Liver (tissue), 9 donors: Measurements from ENCODE around the gene CACNG4. TPM values are rescaled to one million over a fixed set of nuclear protein-coding genes. Genes with fewer than 3 reads are reported as not detected.

Source experiments
- DNase-seq: peaks from one replicate; pipeline ENCODE4 v3.0.0-alpha.2; 2017; ENCODE audit warnings: low spot score
- H3K27ac ChIP-seq, 2 donors: one replicate each; pipeline ENCODE4 v1.7.0; 2013; ENCODE audit warnings: inconsistent platforms in 2 of 2, low read length in 2 of 2, control low read depth in 1 of 2, low read depth in 1 of 2, mild to moderate bottlenecking in 1 of 2
- H3K27me3 ChIP-seq, 4 donors: one replicate each; pipeline versions ENCODE4 v1.6.1 to v1.7.0; 2013; ENCODE audit warnings: low read length in 3 of 4, inconsistent platforms in 1 of 4, mild to moderate bottlenecking in 1 of 4, moderate library complexity in 1 of 4; ENCODE audit not compliant: control insufficient read depth in 4 of 4, insufficient read depth in 4 of 4
- H3K36me3 ChIP-seq, 4 donors: one replicate each; pipeline versions ENCODE4 v1.6.1 to v1.7.0; 2013; ENCODE audit warnings: low read length in 3 of 4, mild to moderate bottlenecking in 3 of 4, low read depth in 1 of 4, moderate library complexity in 1 of 4; ENCODE audit not compliant: control insufficient read depth in 4 of 4, insufficient read depth in 3 of 4
- H3K4me1 ChIP-seq, 4 donors: one replicate each; pipeline versions ENCODE4 v1.6.1 to v1.7.0; 2013; ENCODE audit warnings: low read length in 3 of 4, mild to moderate bottlenecking in 3 of 4, moderate library complexity in 1 of 4; ENCODE audit not compliant: control insufficient read depth in 4 of 4, insufficient read depth in 4 of 4
- H3K4me3 ChIP-seq, 3 donors: one replicate each; pipeline versions ENCODE4 v1.6.1 to v1.7.0; 2013; ENCODE audit warnings: low read length in 3 of 3, control low read depth in 1 of 3, low read depth in 1 of 3, mild to moderate bottlenecking in 1 of 3
- H3K9ac ChIP-seq, 2 donors: one replicate each; pipeline ENCODE4 v1.7.0; 2013; ENCODE audit warnings: low read length in 2 of 2, mild to moderate bottlenecking in 2 of 2, moderate library complexity in 2 of 2, control low read depth in 1 of 2, low read depth in 1 of 2
- H3K9me3 ChIP-seq, 4 donors: one replicate each; pipeline versions ENCODE4 v1.6.1 to v1.7.0; 2013; ENCODE audit warnings: low read length in 3 of 4; ENCODE audit not compliant: control insufficient read depth in 4 of 4
- EGR1 ChIP-seq, 2 donors: IDR thresholded peaks; 2 replicates each; pipeline ENCODE4 v1.6.1; 2016 to 2018; ENCODE audit warnings: antibody characterized with exemption in 2 of 2, low read depth in 2 of 2
- FOXA1 ChIP-seq: IDR thresholded peaks from 2 replicates; pipeline ENCODE4 v1.6.1; 2016; ENCODE audit warnings: antibody characterized with exemption
- FOXA2 ChIP-seq: IDR thresholded peaks from 2 replicates; pipeline ENCODE4 v1.6.1; 2016; ENCODE audit warnings: antibody characterized with exemption
- GABPA ChIP-seq, 2 donors: IDR thresholded peaks in 1 of 2; conservative IDR thresholded peaks in 1 of 2; 2 replicates each; pipeline ENCODE4 v1.6.1; 2016; ENCODE audit warnings: antibody characterized with exemption in 2 of 2, mild to moderate bottlenecking in 1 of 2, moderate library complexity in 1 of 2
- HNF4A ChIP-seq, 2 donors: conservative IDR thresholded peaks; 2 replicates each; pipeline ENCODE4 v1.6.1; 2016; ENCODE audit warnings: antibody characterized with exemption in 2 of 2, mild to moderate bottlenecking in 2 of 2
- HNF4G ChIP-seq: IDR thresholded peaks from 2 replicates; pipeline ENCODE4 v1.6.1; 2016; ENCODE audit warnings: antibody characterized with exemption
- JUND ChIP-seq, 2 donors: IDR thresholded peaks; 2 replicates each; pipeline ENCODE4 v1.6.1; 2016; ENCODE audit warnings: antibody characterized with exemption in 2 of 2
- NR2F2 ChIP-seq: IDR thresholded peaks from 2 replicates; pipeline ENCODE4 v1.6.1; 2016; ENCODE audit warnings: antibody characterized with exemption
- RAD21 ChIP-seq, 2 donors: IDR thresholded peaks; 2 replicates each; pipeline ENCODE4 v1.6.1; 2016; ENCODE audit warnings: antibody characterized with exemption in 2 of 2, mild to moderate bottlenecking in 2 of 2
- RXRA ChIP-seq, 2 donors: IDR thresholded peaks; 2 replicates each; pipeline ENCODE4 v1.6.1; 2017 to 2018; ENCODE audit warnings: antibody characterized with exemption in 2 of 2, mild to moderate bottlenecking in 1 of 2
- SP1 ChIP-seq: IDR thresholded peaks from 2 replicates; pipeline ENCODE4 v1.6.1; 2018; ENCODE audit warnings: antibody characterized with exemption, mild to moderate bottlenecking
- TAF1 ChIP-seq: conservative IDR thresholded peaks from 2 replicates; pipeline ENCODE4 v1.6.1; 2016; ENCODE audit warnings: antibody characterized with exemption, mild to moderate bottlenecking
- YY1 ChIP-seq: IDR thresholded peaks from 2 replicates; pipeline ENCODE4 v1.6.1; 2016; ENCODE audit warnings: antibody characterized with exemption, mild to moderate bottlenecking
- WGBS: extraction: QIAGEN DNeasy Blood & Tissue Kit; methylation state at CpG from one replicate; pipeline ENCODE4 v1.1.7; 2013; 5-methylcytosine and 5-hydroxymethylcytosine counted together
- polyA plus RNA-seq, 2 donors: library from polyadenylated mRNA; stranded (reverse) in 1 of 2; unstranded in 1 of 2; fragments of 200-250 nt in 1 of 2; fragments of >200 nt in 1 of 2; fragmentation: Nextera tagmentation in 1 of 2; extraction: Ambion mirVana in 1 of 2; gene quantifications; one replicate each; pipeline versions ENCODE4 v1.2.1 to v1.2.3, GENCODE V29; 2013 to 2015
- total RNA-seq, 2 donors: library from RNA; depleted of rRNA; stranded (reverse); fragments of >200 nt; gene quantifications; one replicate each; pipeline ENCODE4 v1.2.3, GENCODE V29; 2014
- TF ChIP-seq, protein P1 (sequence below): IDR thresholded peaks from 2 replicates; pipeline ENCODE4 v1.6.1; 2016; ENCODE audit warnings: antibody characterized with exemption
- TF ChIP-seq, protein P2 (sequence below): fragments of 150-350 bp; IDR thresholded peaks from 2 replicates; pipeline ENCODE4 v1.5.1; 2017; ENCODE audit warnings: improper control_type of control experiment, low read depth, low read length; ENCODE audit not compliant: missing input control
- TF ChIP-seq, protein P3 (sequence below): IDR thresholded peaks from 2 replicates; pipeline ENCODE4 v1.6.1; 2016; ENCODE audit warnings: antibody characterized with exemption
- donor health status: healthy.
- donor health status: healthy.
- donor health status: healthy.
- donor health status: healthy.
- donor health status: healthy.

CACNG4 gene
- total and polyA plus RNA-seq, 4 donors: 0.02 to 0.09 (median 0.08) TPM; not detected in 1

DNA sequence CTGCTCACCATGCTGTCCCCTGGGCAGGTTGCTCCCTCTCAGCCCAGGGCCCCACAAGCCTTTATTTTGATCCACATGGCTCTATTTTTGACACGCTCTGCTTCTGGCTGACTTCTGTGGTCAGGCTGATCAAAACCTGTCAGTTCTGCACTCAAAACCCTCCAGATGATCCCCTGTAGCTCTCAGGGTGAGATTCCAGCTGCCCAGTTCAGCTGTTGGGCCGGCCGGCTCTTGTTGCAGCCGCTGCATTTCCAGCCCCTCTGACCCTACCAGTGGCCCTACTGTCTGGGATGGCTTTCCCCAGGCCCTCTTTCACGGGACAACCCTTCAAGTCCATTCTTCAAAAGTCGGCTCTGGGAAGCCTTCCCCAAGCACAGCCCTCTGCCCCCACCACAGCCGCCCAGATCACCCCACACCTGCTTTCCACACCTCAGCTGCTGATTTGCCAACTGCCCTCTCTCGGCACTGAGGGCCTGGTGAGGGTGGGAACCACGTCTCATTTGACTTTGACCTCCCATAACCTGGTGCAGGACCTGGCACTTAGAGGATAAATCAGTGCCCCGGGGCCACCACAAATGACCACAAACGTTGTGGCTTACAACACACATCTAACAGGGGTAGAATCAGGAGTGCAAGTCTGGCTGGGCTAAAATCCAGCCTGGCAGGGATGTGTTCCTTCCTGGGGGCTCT lies 16.3 kb upstream of the CACNG4 start:
- WGBS: 87% methylated on average over 11 of the region's 11 CpGs
- no peak for DNase-seq

DNA sequence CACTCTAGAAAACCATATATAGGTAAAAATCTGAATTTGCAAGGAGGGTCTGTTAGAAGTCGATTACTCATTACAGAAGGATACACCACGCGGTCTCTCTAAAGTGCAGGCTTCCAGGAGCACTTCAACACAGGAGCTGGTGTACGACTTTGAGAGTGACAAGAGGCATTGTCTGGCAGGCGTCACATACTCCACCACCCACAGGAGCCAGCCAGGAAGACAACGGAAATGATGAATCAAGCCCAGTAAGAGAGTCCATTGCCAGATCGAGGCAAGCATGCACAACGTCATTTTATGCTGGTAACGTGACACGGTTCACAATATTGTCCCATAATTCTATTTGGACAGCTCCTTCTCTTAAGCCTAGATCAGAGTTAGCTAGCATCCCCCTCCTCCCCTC lies 15.0 kb upstream of the CACNG4 start:
- H3K36me3 ChIP-seq: no peaks in the 10 kb centered on the region
- DNase-seq: no peak
- WGBS: 91% methylated on average over 10 of the region's 10 CpGs
- TF ChIP-seq HNF4A (conservative IDR thresholded peaks at IDR 0.05) (no peak), JUND (IDR thresholded peaks at IDR 0.05) (no peak)
- no peak overlapping the region for H3K27ac ChIP-seq
- H3K27me3 ChIP-seq: no peaks in the 10 kb centered on the region
- H3K9me3 ChIP-seq: no peaks in the 10 kb centered on the region
- H3K4me1 ChIP-seq: no peaks in the 10 kb centered on the region
- no peak overlapping the region for H3K9ac ChIP-seq
- H3K4me3 ChIP-seq: no peak overlapping the region

More for the DNA sequence above, 16.3 kb upstream of the CACNG4 start:
- Histone ChIP-seq H3K9me3 (no peaks in the 10 kb centered on the region), H3K9ac (no peak overlapping the region), H3K4me1 (no peaks in the 10 kb centered on the region), H3K4me3 (no peak overlapping the region), H3K27ac (no peak overlapping the region), H3K36me3 (no peaks in the 10 kb centered on the region), H3K27me3 (no peaks in the 10 kb centered on the region)
- TF ChIP-seq HNF4G: no peak
- no peak for TF ChIP-seq RXRA (IDR thresholded peaks at IDR 0.05)
- TF ChIP-seq HNF4A (conservative IDR thresholded peaks at IDR 0.05): no peak
- no peak for TF ChIP-seq RAD21 (IDR thresholded peaks at IDR 0.05)
- TF ChIP-seq GABPA (IDR thresholded peaks at IDR 0.05 in 1 of 2, conservative IDR thresholded peaks at IDR 0.05 in 1 of 2): no peak
- TF ChIP-seq FOXA2: no peak
- no peak for TF ChIP-seq EGR1 (IDR thresholded peaks at IDR 0.05; ENCODE audit: low read depth in 2 of 2)
- TF ChIP-seq, protein P1, sequence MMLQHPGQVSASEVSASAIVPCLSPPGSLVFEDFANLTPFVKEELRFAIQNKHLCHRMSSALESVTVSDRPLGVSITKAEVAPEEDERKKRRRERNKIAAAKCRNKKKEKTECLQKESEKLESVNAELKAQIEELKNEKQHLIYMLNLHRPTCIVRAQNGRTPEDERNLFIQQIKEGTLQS: no peak
- TF ChIP-seq TAF1: no peak
- TF ChIP-seq YY1: no peak
- no peak for TF ChIP-seq FOXA1
- no peak for TF ChIP-seq NR2F2

DNA sequence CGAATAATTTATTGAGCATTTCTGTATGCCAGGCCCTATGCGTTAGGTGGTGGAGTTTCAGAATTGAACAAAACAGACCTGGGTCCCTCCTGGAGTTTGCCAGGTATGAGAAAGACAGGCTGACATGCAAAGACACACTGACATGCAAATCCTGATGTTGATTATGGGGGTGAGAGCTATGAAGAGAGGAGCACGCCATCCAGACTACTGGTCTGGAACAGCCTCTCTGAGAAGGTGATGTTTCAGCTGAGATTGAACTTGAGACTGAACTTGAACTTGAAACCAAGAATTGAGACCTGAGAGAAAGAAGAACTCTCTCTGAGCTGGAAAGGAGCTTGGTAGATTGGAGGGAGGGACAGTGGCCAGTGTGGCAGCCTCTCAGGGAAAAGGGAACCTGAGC lies 14.2 kb upstream of the CACNG4 start:
- Histone ChIP-seq H3K27me3 (no peaks in the 10 kb centered on the region), H3K9me3 (no peaks in the 10 kb centered on the region), H3K9ac (no peak overlapping the region), H3K4me1 (no peaks in the 10 kb centered on the region), H3K4me3 (no peak overlapping the region), H3K27ac (no peak overlapping the region), H3K36me3 (no peaks in the 10 kb centered on the region)
- 84% methylated on average over 3 of the region's 3 CpGs for WGBS
- no peak for TF ChIP-seq RAD21 (IDR thresholded peaks at IDR 0.05)
- no peak for TF ChIP-seq SP1
- no peak for TF ChIP-seq JUND (IDR thresholded peaks at IDR 0.05)
- DNase-seq: no peak

DNA sequence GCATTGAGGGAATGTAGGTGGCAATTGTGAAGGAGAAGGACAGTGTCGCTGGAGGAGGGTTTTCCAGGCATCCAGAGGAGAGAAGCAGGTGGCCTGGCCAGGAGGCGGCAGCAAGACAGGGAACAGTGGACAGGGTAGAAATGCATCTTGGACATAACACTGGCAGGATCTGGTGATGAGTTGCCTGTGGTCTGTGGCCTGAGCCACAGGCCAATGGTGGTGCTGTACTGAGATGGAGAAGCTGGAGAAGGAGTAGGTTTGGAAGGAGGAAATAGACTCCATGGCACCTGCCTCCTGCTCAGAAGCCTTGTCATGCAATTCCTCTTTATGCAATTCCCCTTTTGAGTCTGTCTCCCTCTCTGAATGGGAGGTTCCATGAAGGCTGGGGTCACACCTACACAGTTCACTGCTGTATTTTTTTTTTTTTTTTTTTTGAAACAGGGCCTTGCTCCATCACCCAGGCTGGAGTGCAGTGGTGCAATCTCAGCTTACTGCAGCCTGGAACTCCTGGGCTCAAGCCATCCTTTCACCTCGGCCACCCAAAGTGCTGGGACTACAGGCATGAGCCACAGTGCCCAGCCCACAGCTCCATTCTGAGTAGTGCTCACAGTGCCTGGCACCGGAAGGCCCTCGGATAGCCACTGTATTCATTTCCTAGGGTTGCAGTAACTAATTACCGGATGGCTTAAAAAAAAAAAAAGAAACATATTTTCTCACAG lies 13.5 kb upstream of the CACNG4 start:
- no peaks in the 10 kb centered on the region for H3K4me1 ChIP-seq
- no peak overlapping the region for H3K27ac ChIP-seq
- H3K4me3 ChIP-seq: no peak overlapping the region
- H3K9ac ChIP-seq: no peak overlapping the region
- TF ChIP-seq, protein P2, sequence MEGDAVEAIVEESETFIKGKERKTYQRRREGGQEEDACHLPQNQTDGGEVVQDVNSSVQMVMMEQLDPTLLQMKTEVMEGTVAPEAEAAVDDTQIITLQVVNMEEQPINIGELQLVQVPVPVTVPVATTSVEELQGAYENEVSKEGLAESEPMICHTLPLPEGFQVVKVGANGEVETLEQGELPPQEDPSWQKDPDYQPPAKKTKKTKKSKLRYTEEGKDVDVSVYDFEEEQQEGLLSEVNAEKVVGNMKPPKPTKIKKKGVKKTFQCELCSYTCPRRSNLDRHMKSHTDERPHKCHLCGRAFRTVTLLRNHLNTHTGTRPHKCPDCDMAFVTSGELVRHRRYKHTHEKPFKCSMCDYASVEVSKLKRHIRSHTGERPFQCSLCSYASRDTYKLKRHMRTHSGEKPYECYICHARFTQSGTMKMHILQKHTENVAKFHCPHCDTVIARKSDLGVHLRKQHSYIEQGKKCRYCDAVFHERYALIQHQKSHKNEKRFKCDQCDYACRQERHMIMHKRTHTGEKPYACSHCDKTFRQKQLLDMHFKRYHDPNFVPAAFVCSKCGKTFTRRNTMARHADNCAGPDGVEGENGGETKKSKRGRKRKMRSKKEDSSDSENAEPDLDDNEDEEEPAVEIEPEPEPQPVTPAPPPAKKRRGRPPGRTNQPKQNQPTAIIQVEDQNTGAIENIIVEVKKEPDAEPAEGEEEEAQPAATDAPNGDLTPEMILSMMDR: no peak
- TF ChIP-seq RAD21 (IDR thresholded peaks at IDR 0.05) (no peak), TAF1 (no peak), HNF4G (no peak), SP1 (no peak), FOXA1 (no peak), NR2F2 (no peak), HNF4A (conservative IDR thresholded peaks at IDR 0.05) (no peak), JUND (IDR thresholded peaks at IDR 0.05) (no peak), RXRA (IDR thresholded peaks at IDR 0.05) (no peak)
- TF ChIP-seq, protein P3, sequence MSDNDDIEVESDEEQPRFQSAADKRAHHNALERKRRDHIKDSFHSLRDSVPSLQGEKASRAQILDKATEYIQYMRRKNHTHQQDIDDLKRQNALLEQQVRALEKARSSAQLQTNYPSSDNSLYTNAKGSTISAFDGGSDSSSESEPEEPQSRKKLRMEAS: no peak
- TF ChIP-seq, protein P1: no peak
- no peaks in the 10 kb centered on the region for H3K9me3 ChIP-seq
- no peak for DNase-seq
- no peaks in the 10 kb centered on the region for H3K36me3 ChIP-seq
- 78% methylated on average over 6 of the region's 6 CpGs for WGBS
- H3K27me3 ChIP-seq: no peaks in the 10 kb centered on the region
